Liver (tissue), 3 donors: ENCODE results near the gene PUS1.

Experiments
- JUND ChIP-seq, 2 donors: IDR thresholded peaks; 2 replicates each; pipeline ENCODE4 v1.6.1; 2016; ENCODE audit warnings: antibody characterized with exemption in 2 of 2
- TF ChIP-seq, protein P1 (sequence below): fragments of 150-350 bp; IDR thresholded peaks from 2 replicates; pipeline ENCODE4 v1.5.1; 2017; ENCODE audit warnings: improper control_type of control experiment, low read depth, low read length; ENCODE audit not compliant: missing input control
- donor health status: healthy.
- donor health status: healthy.

DNA sequence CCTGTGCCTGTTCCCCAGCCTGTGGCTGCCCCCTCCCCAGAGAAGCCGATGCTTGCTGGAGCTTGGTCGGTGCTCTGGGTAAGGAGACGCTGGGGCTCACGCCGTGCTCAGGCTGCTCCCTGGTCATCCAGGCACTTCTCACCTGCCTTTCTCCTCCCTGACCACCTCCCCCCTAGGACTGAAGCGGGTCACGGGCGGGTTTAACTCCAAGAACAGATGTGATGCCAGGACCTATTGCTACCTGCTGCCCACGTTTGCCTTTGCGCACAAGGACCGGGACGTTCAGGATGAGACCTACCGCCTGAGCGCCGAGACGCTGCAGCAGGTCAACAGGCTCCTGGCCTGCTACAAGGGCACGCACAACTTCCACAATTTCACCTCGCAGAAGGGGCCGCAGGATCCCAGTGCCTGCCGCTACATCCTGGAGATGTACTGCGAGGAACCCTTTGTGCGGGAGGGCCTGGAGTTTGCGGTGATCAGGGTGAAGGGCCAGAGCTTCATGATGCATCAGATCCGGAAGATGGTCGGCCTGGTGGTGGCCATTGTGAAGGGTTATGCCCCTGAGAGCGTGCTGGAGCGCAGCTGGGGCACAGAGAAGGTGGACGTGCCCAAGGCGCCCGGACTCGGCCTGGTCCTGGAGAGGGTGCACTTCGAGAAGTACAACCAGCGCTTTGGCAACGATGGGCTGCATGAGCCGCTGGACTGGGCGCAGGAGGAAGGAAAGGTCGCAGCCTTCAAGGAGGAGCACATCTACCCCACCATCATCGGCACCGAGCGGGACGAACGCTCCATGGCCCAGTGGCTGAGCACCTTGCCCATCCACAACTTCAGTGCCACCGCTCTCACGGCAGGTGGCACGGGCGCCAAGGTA lies 12.3 kb downstream of the PUS1 start:
- TF ChIP-seq, protein P1, sequence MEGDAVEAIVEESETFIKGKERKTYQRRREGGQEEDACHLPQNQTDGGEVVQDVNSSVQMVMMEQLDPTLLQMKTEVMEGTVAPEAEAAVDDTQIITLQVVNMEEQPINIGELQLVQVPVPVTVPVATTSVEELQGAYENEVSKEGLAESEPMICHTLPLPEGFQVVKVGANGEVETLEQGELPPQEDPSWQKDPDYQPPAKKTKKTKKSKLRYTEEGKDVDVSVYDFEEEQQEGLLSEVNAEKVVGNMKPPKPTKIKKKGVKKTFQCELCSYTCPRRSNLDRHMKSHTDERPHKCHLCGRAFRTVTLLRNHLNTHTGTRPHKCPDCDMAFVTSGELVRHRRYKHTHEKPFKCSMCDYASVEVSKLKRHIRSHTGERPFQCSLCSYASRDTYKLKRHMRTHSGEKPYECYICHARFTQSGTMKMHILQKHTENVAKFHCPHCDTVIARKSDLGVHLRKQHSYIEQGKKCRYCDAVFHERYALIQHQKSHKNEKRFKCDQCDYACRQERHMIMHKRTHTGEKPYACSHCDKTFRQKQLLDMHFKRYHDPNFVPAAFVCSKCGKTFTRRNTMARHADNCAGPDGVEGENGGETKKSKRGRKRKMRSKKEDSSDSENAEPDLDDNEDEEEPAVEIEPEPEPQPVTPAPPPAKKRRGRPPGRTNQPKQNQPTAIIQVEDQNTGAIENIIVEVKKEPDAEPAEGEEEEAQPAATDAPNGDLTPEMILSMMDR: no peak
- TF ChIP-seq JUND (IDR thresholded peaks at IDR 0.05): no peak
